Psoas muscle (tissue), 8 donors: ENCODE results near the gene FAM240B. TPM values are rescaled to one million over a fixed set of nuclear protein-coding genes. Genes with fewer than 3 reads are reported as not detected.

Source experiments
- ATAC-seq, 4 donors: fragments of 200-7000 bp; cut with Tn5 transposase; one replicate each; pipeline ENCODE4 v1.9.1; 2020; ENCODE audit warnings: moderate library complexity in 3 of 4, mild to moderate bottlenecking in 2 of 4
- DNase-seq, 2 donors: peaks; one replicate each; pipeline ENCODE4 v3.0.0-alpha.2; 2020
- H3K27ac ChIP-seq: fragments of 200-600 bp; one replicate; pipeline ENCODE4 v1.8.0; 2022
- H3K27me3 ChIP-seq, 3 donors: fragments of 200-600 bp in 1 of 3; one replicate each; pipeline versions ENCODE4 v1.6.1 to v1.8.0; 2013 to 2022; ENCODE audit warnings: low read length in 2 of 3, mild to moderate bottlenecking in 2 of 3, moderate library complexity in 1 of 3; ENCODE audit not compliant: insufficient read depth in 3 of 3
- H3K36me3 ChIP-seq, 2 donors: fragments of 200-600 bp in 1 of 2; one replicate each; pipeline versions ENCODE4 v1.6.1 to v1.8.0; 2013 to 2022; ENCODE audit warnings: low read depth in 1 of 2, mild to moderate bottlenecking in 1 of 2, moderate library complexity in 1 of 2; ENCODE audit not compliant: insufficient read depth in 1 of 2
- H3K4me1 ChIP-seq: fragments of 200-600 bp; one replicate; pipeline ENCODE4 v1.8.0; 2022
- H3K4me3 ChIP-seq: fragments of 200-600 bp; one replicate; pipeline ENCODE4 v1.8.0; 2022; ENCODE audit warnings: mild to moderate bottlenecking
- H3K9me3 ChIP-seq: fragments of 200-600 bp; one replicate; pipeline ENCODE4 v1.8.0; 2022
- CTCF ChIP-seq: fragments of 200-600 bp; IDR thresholded peaks from one replicate; pipeline ENCODE4 v1.8.0; 2022; ENCODE audit warnings: antibody characterized with exemption
- WGBS, 3 donors: extraction: QIAGEN DNeasy Blood & Tissue Kit; methylation state at CpG; one replicate each; pipeline versions ENCODE4 v1.1.6 to v1.1.7; 2013; 5-methylcytosine and 5-hydroxymethylcytosine counted together
- intact Hi-C, 2 donors: fragments of 100-400 bp; cut with DNase I; formaldehyde crosslinking; loops; one replicate each; pipeline versions ENCODE4 v1.11.0 to v1.14.2; 2022
- polyA plus RNA-seq, 3 donors: library from polyadenylated mRNA; stranded (reverse); fragments of 200-250 nt; gene quantifications; one replicate each; pipeline ENCODE4 v1.2.3, GENCODE V29; 2013
- total RNA-seq, 4 donors: library from RNA; stranded (reverse); fragmentation: NEBNext Ultra II Directional in 2 of 4; extraction: Animal tissue kit (Norgen Biotek cat#: 25700) in 2 of 4; gene quantifications; one replicate each; pipeline versions ENCODE4 v1.2.1 to v1.2.4, GENCODE V29; 2021 to 2023
- donor health status: healthy with polysubstance abuse.
- donor health status: DM: no; HTN: no; CAD: no; lungs with moderate emphysema.
- donor health status: Bipolar disorder and iron deficiency.
- donor health status: healthy.
- donor health status: DM: yes; HTN: yes; CAD: no.
- donor health status: DM: no; HTN: no; CAD: no.
- donor health status: DM: no; HTN: no; CAD: no.
- donor health status: DM: yes; HTN: yes; CAD: no.

FAM240B gene
- total and polyA plus RNA-seq, 7 donors, result 0.09 to 1.1 TPM; not detected in 5

DNA sequence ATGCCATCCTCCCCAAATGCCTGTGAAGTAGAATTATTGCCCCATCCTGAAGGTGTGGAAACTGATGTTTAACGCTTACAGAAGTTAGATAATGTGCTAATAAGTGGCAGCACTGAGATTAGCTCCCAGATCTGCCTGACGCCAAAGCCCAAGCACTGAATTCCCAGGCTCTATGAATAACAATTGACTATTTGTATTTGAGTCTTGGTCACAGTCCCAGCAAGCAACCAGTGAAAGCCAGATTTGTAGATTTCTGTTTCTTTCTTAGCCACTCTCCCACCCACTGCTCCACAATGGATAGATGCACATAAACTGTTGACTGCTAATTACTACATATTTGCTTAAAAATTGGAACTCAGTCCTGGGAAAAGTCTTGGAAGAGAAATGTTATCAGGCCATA lies 34.4 kb downstream of the FAM240B start:
- H3K9me3 ChIP-seq, result no peaks in the 10 kb centered on the region
- H3K27ac ChIP-seq, result no peak overlapping the region
- WGBS, 3 donors, result 55 to 83% (median 61%) methylated on average over 2 of the region's 2 CpGs
- DNase-seq, result no peak
- no peak for ATAC-seq
- no peak for TF ChIP-seq CTCF
- no peaks in the 10 kb centered on the region for H3K4me1 ChIP-seq
- intact Hi-C loops, result no loop called here
- no peaks in the 10 kb centered on the region for H3K36me3 ChIP-seq
- H3K4me3 ChIP-seq, result no peak overlapping the region
- no peaks in the 10 kb centered on the region for H3K27me3 ChIP-seq

- Histone ChIP-seq H3K36me3 (no peaks in the 10 kb centered on the region), H3K9me3 (no peaks in the 10 kb centered on the region), H3K27ac (no peak overlapping the region), H3K4me3 (no peak overlapping the region), H3K27me3 (peaks cover 0 to 5% (median 0%) of the 10 kb centered on the region in 3 donors), H3K4me1 (no peaks in the 10 kb centered on the region)
- intact Hi-C loops, result no loop called here
- no peak for DNase-seq
- no peak for TF ChIP-seq CTCF
- no peak for ATAC-seq
- WGBS, 3 donors, result 74 to 87% (median 75%) methylated on average over 8 of the region's 8 CpGs
These were observed 36.6 kb downstream of the FAM240B start for GRCh38 chr9:38683336-38683735.

GRCh38 chr9:38682713-38683112 lies 37.2 kb downstream of the FAM240B start:
- no peaks in the 10 kb centered on the region for H3K9me3 ChIP-seq
- no peak overlapping the region for H3K27ac ChIP-seq
- TF ChIP-seq CTCF, result no peak
- DNase-seq (no peak), ATAC-seq (no peak)
- no peaks in the 10 kb centered on the region for H3K36me3 ChIP-seq
- H3K27me3 ChIP-seq, result peaks cover 0 to 5% (median 0%) of the 10 kb centered on the region in 3 donors
- H3K4me1 ChIP-seq, result no peaks in the 10 kb centered on the region
- intact Hi-C loops, result no loop called here
- 50 to 79% (median 61%) methylated on average over 3 of the region's 3 CpGs for WGBS, 3 donors
- H3K4me3 ChIP-seq, result no peak overlapping the region

DNA sequence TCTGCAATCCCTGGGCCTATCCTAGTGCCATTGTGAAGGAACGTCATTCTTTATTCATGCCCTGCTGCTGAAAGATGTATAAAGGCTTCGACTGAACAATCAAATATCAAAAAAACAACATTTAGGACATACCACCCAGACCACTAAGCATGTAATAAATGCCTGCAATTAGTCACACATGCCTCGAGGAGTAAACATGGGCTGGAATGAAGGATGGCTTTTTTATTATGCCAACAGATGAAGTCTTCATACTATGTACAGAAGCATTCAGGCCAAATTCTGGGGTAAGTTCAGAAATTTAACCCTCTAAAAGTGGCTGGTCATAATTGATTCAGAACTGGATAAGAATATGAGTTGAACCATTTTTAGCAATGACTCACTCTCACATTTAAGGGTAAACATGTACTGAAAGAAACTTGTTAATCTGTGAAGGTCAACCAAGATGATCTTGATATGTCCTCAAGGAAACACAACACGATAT lies 38.1 kb downstream of the FAM240B start:
- no peak for DNase-seq
- intact Hi-C loops, result no loop called here
- Histone ChIP-seq H3K4me3 (no peak overlapping the region), H3K36me3 (no peaks in the 10 kb centered on the region), H3K9me3 (no peaks in the 10 kb centered on the region), H3K4me1 (no peaks in the 10 kb centered on the region), H3K27ac (no peak overlapping the region), H3K27me3 (peaks cover 0 to 5% (median 0%) of the 10 kb centered on the region in 3 donors)
- no peak for ATAC-seq
- 64 to 69% (median 67%) methylated on average over 4 of the region's 4 CpGs for WGBS, 3 donors
- no peak for TF ChIP-seq CTCF

DNA sequence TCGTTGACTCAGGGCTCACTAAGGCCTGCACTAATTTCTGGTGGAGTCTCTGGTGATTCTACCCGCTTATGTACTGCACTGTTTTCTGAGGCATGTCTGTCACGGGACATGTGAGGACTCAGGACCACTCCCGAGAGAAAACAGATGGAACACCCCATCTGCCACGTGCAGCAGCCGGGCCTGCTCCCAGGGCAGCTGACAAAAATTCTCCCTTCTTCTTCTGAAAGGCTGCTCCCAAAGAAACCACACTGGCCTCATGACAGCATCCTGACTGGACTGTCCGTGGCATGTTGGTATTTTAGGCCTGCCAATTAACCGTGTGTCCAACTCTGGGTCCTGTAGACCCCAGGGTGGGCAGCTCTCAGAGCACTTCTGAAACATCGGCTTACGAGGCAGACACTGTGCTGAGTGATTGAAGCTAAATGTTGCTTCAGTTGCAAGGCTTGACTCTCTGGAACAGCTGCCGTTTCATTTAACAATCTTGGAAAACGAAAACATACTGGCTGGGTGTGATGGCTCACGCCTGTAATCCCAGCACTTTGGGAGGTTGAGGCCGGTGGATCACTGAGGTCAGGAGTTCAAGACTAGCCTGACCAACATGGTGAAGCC lies 39.0 kb downstream of the FAM240B start:
- Histone ChIP-seq H3K27me3 (peaks cover 0 to 5% (median 0%) of the 10 kb centered on the region in 3 donors), H3K27ac (no peak overlapping the region), H3K9me3 (no peaks in the 10 kb centered on the region), H3K4me3 (no peak overlapping the region), H3K4me1 (no peaks in the 10 kb centered on the region), H3K36me3 (no peaks in the 10 kb centered on the region)
- ATAC-seq, result no peak
- WGBS, 3 donors, result 24 to 43% (median 27%) methylated on average over 14 of the region's 14 CpGs
- DNase-seq, result no peak
- no peak for TF ChIP-seq CTCF
- intact Hi-C loops, result no loop called here
